Measurements from ENCODE around the gene CENPB.
"Not testable (repeated sequence)": the region's sequence is repeated elsewhere in the genome, so short reads cannot be mapped to it uniquely, and the experiment has no call there.

CENPB gene

DNA sequence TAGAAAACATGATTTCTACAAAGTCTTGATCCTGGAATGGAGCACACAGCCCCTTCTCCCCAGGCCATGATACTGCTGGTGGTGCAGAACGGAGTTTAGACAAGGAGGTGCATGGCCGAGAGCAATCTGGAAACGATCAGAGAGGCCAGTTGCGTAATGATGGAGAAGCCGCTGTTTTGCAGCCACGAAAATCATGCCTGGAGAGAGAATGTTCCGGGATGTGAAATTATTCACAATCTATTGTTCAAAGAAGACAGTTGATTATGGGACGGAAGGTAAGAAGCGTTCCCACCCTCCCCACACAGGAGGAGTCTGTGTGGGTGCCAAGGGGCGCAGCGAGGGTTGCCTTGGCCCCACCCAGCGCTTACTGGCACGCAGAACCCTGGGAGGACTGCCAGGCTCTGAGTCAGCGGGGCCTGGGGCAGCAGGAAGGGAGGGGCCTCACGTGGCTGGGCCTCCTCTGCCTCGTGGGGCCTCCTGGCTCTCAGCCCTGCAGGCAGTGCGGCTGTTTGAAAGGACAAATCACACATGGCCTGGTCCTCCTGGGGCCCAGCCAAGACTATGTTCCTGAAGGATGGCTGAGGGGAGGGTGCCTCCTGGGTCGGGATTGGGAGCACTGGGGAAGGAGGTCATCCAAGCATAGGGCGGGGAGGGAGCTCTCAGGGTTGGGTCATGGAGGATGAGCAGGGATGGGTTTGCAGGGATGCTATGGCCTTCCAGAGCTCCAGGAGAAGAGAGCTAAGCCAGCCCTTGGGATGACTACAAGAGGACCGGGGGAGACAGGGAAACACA is 25.1 kb upstream of the CENPB start:
- peak; percentile 88 for DNase-seq

DNA sequence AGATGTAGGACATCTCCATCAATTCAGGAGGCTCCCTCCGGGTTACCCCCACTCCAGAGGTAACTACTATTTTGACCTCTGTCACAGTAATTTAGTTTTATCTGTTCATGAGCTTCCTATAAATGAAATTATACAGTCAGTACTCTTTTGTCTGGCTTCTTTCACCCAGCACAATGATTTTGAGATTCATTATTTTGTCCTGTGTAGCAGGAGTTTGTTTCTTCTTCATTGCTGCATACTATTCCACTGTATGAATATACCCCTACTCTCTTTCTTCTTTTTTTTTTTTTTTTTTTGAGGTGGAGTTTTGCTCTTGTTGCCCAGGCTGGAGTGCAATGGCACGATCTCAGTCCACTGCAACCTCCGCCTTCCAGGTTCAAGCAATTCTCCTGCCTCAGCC is 22.0 kb upstream of the CENPB start:
- DNase-seq, result no peak

DNA sequence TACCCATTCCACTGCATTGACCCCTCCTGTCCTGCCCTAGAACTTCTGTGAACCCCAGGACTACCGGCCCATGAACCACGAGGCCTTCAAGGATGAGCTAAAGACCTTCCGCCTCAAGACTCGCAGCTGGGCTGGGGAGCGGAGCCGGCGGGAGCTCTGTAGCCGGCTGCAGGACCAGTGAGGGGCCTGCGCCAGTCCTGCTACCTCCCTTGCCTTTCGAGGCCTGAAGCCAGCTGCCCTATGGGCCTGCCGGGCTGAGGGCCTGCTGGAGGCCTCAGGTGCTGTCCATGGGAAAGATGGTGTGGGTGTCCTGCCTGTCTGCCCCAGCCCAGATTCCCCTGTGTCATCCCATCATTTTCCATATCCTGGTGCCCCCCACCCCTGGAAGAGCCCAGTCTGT is 18.2 kb upstream of the CENPB start:
- DNase-seq, result no peak

DNA sequence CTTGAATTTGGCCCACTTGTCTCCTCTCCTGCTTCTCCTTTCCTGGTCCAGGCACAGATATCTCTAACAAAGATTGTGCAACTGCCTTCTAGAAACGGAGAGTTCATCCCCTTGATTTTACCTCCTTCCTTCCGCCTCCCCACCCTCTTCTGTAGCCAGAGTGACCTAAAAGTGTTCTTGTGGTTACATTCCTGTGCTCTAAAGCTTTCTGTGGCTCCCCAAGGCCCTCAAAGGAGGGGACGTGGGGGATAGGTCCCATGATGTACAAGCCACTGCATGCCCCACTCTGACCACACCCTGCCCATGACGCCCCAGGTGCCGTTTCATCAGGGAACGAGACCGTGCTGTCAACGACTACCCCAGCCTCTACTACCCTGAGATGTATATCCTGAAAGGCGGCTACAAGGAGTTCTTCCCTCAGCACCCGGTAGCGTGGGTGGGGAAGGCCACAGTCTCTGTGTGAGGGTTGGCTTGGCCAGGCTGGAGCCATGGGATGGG is 17.8 kb upstream of the CENPB start:
- DNase-seq, result no peak

DNA sequence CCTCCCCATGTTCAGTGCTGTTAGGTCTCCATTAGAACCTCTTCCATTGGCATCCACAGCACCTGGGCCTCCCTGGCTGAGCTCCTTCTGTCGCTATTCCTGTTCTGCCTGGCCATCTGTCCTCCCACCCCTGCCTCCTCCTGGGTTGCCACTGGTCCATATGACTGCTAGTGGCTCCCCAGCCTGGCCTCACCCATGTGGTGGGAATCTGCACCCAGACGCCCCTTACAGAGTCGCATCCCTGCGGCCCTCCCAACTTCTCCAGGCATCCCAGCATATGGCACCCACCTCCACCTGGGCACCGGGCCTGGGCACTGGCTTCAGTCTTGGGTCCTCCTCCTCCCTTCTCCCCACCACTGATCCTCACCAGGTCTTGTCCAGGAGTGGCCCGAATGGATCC is 17.3 kb upstream of the CENPB start:
- DNase-seq, result peak; percentile 33

DNA sequence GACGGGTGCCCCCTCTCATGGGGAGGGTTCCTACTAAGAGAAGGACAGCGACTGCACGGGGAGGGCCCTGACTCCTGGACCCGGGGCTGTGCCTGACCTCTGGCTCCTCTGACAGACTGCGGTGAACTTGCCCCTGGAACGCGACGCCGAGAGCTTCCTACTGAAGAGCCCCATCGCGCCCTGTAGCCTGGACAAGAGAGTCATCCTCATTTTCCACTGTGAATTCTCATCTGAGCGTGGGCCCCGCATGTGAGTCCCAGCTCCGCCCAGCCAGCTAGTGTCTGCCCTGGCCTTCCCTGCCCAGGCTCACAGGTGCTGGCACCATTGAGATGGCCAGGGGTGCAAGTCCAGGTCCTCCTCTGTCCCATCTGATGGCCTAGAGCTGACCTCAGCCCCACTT is 16.7 kb upstream of the CENPB start:
- no peak for DNase-seq

DNA sequence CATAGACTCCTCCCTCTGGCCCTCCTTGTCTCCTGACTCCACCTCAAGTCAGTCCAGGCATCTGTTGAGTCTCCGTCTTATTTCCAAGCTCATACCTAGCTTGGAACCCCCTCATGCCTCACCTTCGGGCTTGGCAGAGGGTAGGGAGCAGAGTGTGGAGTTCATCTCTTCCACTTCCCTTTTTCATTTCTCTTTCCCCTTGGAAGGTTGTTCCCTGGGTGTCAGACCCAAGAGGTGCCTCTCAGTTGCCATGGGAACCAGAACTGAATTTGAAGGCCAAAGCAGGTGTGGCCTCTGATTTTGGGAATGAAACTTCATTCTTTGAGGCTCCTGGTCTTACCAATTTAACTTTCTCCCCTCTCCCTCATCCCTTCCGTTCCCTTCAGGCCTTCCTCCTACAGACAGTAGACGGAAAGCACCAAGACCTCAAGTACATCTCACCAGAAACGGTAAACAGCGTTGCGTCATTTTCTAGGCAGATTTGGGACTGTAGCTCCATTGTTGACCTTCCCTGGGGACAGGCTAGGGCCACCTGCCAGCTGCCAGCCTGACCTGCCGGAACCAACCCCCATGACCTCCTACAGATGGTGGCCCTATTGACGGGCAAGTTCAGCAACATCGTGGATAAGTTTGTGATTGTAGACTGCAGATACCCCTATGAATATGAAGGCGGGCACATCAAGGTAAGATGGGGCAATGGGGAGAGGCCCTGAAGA is 16.1 kb upstream of the CENPB start:
- DNase-seq, result no peak

DNA sequence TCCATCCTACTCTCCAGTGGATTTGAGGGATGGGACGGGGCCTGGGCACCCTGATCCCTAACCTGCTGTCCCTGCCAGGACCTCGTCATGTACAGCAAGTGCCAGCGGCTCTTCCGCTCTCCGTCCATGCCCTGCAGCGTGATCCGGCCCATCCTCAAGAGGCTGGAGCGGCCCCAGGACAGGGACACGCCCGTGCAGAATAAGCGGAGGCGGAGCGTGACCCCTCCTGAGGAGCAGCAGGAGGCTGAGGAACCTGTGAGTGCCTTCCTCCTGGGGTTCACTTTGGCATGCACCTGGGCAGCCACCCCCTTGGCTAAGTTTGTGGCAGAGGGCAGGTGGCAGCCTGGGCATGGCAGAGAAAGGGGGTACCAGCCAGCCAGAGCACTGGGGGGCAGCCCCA is 15.3 kb upstream of the CENPB start:
- no peak for DNase-seq

DNA sequence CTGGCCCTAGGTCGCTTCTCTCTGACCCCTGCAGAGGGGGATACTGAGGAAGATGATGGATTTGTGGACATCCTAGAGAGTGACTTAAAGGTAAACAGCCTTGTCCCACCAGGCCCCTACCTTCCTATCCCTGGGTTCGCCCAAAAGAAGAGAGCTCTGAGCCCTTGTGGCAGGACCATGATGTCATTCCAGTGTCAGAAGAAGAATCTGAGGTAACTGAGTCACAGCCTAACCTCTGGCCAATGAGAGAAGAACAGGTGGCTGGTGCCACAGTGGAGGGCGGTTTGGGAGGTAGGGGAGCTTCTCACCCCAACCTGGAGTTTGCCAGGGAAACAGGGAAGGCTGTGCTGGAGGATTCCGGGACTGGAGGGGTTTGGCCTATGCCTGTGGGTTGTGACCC is 14.8 kb upstream of the CENPB start:
- no peak for DNase-seq

DNA sequence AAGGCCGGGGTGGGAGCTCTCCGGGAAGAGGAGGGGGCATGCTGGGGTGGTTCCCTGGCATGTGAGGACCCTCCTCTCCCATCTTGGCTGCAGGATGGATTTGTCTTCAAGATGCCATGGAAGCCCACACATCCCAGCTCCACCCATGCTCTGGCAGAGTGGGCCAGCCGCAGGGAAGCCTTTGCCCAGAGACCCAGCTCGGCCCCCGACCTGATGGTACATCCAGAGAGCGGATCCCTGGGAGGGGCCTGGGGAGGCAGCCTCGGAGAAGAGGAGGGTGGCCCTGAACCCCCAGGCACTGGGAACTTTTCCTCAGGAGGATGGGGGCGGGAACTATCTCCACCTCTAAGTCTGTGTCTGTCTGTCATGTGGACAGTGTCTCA is 14.3 kb upstream of the CENPB start:
- no peak for DNase-seq

DNA sequence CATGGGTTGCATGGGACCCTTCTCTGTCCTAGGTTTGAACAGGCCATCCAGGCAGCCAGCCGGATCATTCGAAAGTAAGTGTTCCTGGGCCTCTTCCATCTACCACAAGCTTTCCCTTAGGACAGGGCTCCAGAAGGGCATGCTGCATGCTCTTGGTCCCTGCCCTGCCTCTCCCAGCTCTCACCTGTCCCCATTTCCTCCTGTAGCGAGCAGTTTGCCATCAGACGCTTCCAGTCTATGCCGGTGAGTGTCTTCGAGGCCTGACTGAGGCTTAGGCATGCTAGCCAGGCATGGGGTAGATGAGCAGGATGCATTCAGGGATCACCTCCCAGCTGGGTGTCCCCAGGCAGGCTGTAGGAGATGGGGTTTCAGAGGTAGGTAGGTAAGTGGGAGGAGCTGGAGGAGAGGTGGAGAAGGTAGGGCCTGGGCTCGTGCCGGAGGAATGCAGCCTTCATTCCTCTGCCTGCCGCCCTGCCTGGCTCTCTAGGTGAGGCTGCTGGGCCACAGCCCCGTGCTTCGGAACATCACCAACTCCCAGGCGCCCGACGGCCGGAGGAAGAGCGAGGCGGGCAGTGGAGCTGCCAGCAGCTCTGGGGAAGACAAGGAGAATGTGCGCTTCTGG is 13.8 kb upstream of the CENPB start:
- no peak for DNase-seq

DNA sequence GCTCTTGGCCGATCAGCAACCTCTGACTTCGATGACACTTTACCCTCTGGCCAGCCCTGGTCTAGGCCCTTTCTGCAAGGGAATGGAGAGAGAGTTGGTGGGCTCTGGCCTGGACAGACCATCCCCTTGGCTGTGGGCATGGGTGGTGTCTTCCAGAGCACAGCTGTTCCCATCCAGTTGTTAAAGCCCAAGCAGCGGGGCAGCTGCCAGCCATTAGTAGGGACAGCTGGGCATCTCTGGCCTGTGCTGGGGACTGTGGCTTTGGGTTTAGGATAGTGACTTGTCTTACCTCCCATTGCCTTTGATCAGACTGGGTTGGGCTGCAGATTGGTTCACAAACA is 12.3 kb upstream of the CENPB start:
- DNase-seq, result no peak

DNA sequence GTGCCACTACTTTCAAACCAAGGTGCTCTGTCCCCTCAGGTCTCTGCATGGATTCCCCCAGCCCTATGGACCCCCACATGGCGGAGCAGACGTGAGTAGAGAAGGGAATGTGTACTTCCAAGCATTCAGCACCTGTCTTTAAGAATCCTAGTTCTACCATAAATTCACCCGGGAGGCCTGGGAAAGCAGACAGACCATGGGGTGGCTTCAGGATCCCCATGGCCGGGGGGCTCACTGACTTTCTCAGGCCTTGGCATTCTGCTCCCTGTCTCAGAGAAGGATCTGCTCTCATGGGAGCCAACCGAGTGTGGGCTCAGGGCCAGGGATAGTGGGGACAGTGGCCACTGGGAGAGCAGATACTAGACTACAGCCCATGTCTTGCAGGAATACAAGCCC is 11.8 kb upstream of the CENPB start:
- no peak for DNase-seq

DNA sequence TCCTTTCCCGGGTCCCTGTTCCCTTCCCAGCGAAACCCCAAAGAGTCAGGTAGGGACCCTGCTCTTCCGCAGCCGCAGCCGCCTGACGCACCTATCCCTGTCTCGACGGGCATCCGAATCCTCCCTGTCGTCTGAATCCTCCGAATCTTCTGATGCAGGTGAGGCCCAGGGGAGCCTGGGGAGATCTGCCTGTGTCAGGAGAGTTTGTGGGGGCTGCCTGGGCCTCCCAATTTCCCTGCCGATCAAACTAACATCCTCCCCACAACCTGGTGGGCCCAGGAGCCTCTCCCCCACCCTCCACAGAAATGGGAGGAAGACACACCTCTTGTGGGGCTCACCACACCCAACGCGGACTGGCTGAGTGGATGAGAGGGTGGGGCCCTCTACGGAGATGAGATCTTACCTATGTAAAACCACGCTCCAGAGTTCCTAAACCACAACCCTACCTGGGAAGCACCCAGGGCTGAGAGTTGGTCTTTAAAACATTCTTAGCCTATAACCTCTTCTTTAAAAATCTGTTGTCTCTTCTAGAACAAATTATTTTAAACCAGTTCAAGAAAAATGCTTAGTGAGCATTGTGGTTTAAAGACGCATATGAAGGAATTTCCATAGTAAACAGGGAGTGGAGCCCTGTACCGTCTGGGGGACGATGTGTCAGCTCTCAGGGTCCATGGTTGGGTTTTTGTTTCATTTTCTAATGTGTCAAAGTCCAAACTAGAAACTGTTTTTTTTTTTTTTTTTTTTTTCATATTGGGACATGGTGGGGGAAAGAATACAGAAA is 11.2 kb upstream of the CENPB start:
- DNase-seq, result no peak

DNA sequence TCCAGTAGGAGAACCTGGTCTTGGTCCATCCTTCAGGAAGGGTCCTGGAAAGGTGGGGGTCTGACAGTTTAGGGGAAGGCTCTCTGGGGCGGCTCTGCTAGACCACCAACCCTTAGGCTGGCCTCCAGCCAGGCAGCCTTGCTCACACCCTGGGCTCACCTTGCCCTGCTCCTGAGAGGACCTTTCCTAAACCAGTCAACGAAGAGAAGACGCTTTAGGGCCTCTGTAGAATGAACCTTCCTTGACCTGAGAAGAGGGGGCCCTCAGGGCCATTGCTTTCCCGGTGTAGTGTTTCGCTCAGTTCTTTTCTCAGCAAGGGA is 10.6 kb upstream of the CENPB start:
- DNase-seq, result no peak

DNA sequence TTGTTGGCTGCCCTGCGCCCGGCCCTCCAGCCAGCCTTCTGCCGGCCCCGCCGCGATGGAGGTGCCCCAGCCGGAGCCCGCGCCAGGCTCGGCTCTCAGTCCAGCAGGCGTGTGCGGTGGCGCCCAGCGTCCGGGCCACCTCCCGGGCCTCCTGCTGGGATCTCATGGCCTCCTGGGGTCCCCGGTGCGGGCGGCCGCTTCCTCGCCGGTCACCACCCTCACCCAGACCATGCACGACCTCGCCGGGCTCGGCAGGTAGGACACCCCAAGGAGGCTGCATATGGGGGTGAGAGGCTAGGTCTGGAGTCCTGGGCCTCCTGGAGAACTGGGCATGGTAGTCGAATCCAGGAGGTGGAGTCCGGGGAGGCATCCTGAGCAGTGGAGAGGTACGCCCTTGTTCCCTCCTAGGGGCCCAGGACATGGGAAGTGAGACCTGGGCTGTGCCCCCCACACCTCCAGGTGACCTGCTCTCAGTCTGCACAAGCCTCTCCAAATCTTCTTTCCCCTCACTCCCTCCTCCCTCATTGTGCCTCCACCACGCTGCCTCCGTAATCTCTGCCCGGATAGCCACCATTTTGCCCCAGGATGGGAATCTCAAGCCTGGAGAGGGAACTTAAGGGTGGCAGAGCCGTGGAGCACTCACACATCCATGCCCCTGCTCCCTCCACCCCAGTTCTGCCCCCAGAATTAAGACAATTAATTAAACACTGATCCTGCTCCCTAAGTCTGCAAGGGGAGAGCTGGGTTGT is 10.1 kb upstream of the CENPB start:
- no peak for DNase-seq

DNA sequence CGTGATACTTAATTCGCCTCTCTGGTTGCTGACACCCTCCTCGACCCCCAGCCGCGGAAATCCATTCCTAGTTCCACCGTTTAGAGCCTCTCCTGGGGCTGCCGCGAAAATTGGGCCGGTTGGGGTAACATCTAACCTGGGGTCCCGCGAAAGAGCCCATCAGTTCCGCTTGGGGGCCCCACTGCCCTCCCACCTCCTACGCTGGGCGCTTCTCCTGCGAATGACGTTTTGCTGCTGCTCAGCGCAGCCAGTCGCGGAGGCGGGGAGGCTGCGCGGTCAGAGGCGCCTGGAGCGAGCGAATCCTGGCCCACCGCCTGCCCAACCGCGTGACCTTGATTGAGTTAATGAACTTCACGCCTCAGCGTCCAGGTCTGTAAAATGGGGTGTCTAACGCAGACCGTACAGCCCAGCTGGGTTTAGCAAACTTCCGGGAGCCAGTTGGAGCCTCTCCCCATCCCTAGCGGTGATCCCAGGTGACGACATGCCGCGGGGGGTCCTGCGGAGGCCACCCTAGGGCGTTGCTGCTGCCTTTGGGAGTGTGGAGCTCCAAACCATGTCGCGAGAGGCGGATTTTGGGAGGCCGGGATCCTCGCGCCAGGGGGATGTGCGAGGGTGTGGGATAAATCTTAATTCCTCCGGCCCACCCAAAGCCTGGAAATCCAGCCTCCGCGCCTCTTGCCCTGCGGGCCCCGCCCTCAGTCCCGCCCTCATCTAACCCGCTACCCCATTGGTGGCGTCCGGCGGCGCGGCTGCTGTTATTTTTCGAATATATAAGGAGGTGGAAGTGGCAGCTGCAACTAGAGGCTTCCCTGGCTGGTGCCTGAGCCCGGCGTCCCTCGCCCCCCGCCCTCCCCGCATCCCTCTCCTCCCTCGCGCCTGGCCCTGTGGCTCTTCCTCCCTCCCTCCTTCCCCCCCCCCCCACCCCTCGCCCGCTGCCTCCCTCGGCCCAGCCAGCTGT is 9.2 kb upstream of the CENPB start, which contains the start of gene CDC25B:
Gene CDC25B, plus strand, starts transcription at position 800 of the 958 bp plus-strand sequence. CDS start 222 bp downstream, outside the sequence.
- DNase-seq, result peak; percentile 94

DNA sequence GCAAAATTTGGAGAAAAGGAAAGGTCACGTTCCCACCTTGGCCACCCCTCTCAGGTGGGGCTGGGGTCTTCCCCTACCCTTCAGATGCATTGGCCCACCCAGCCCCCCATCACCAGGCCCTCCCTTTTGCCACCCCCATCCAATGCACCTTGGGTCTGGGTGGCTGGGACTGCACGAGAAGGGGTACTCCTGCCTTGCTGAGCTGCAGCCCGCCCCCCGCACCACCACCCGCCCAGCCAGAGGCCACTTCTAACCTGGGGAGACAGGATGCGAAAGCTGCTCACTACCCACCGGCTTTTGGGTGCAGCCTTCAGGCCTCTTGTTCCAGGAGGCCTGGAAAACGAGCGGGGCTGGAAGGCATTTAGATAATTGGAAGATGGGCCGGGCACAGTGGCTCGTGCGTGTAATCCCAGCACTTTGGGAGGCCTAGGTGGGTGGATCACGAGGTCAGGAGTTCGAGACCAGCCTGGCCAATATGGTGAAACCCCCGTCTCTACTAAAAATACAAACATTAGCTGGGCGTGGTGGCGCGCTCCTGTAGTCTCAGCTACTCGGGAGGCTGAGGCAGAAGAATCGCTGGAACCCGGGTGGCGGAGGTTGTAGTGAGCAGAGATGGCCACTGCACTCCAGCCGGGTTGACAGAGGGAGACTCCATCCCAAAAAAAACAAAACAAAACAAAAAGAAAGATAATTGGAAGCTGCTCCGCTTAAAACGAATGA is 8.3 kb upstream of the CENPB start:
- DNase-seq, result no peak

DNA sequence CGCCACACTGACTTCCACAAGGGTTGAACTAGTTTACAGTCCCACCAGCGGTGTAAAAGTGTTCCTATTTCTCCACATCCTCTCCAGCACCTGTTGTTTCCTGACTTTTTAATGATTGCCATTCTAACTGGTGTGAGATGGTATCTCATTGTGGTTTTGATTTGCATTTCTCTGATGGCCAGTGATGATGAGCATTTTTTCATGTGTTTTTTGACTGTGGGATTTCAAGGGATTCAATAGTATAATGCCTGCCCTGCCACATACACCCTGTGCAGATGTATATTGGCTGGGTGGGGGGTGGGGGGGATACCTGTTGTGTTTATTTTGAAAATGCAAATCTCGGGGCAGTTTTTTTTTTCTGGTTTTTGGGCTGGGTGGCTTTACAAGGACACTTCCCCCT is 7.6 kb upstream of the CENPB start:
- DNase-seq, result not testable (repeated sequence)

DNA sequence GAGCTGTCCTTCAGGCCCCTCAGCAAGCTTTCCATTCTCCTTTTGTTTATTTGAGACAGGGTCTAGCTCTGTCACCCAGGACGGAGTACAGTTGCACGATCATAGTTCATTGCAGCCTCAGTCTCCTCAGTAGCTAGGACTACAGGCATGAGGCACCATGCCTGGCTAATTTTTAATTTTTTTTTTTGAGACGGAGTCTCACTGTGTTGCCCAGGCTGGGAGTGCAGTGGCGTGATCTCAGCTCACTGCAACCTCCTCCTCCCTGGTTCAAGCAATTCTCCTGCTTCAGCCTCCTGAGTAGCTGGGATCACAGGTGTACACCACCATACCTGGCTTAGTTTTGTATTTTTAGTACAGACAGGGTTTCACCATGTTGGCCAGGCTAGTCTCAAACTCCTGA is 2.7 kb upstream of the CENPB start:
- not testable (repeated sequence) for DNase-seq

DNA sequence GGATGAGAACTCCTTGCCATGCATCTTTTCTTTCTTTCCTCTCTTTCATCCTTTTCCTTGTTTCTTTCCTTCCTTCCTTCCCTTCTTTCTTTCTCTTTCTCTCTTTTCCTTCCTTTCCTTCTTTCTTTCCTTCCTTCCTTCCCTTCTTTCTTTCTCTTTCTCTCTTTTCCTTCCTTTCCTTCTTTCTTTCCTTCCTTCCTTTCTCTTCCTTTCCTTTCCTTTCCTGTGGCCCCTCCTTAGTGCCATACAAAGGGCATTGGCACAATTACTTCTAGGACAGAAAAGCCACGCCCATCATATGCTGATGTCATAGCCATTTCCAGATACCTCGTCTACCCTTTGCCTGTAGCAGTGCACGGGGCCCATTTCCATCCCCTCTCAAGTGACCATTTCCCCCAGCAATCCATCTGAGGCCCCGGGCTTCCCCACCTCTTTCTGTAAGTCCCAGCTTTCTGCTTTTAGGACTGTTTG is 2.2 kb upstream of the CENPB start:
- DNase-seq, result no peak

All from DMS 273 treated with DMSO at 0.1 percent for 48 hours (cell line).